ENCODE measurements around the gene PKMYT1.

GRCh38 chr16:2967721-2968161 is 12.5 kb downstream of the PKMYT1 start:
- no peak for TF ChIP-seq POLR2A (IDR thresholded peaks at IDR 0.05)
- no peak for TF ChIP-seq CTCF (IDR thresholded peaks at IDR 0.05)

Data from testis (tissue), 2 donors.